NOMO-1 treated with DMSO at 0.1 percent for 48 hours (cell line): ENCODE results near the gene PHLDA2.

ENCODE experiments used
- DNase-seq: peaks from one replicate; lab custom pipeline; 2025; ENCODE audit not compliant: unreplicated experiment; lab: John Stamatoyannopoulos, UW

PHLDA2 gene

DNA sequence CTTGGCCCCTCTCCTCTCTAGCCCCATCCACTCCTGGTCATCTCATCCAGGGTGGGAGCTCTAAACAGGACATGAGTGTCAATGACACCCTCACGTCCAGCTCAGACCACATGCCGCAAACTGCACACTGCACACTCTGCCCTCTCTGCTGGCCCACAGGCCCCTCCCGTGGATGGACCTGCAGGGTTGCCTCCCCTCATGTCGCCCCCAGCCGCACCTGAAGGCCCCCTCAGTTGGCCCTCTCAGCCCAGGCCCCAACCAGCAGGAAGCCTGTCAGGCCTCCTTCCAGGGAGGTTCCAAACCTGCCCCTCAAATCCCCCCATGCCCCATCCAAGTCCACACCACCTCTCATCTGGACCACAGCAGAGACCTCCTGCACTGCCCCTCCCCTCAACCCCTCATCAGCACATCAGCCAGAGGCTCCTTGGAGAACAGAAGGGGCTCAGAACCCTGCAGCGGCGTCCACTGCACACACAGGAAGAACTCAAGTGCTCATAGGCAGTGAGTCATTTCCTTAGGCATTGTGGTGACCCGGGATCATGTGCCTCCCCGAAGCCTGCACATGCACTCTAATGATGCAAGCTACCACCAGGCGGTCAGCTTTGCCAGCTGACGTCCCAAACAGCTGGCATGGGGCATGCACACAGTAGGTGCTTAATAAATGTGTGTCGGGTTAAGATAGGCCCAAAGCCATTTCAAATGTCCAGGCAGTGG is 30.7 kb downstream of the PHLDA2 start:
- DNase-seq: peak; percentile 91

DNA sequence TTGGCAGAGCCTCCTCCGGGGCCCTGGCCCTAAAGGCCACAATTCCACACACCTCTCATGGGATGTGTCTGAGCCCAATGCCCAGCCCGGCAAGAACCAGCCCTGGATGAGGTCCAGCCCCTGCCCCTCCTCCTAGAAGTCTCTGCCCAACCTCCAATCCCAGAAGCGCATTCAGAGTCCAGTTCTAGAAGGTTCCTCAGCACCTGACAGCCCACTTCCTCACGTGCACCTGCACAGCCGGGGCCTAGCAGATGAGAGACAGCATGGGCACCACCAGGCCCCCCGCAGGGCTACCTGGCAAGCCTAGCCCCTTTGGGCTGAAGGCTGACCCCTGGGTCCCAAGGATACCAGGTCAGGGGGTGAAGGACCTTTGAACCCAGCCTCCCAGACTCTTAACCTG is 32.2 kb downstream of the PHLDA2 start:
- no peak for DNase-seq

DNA sequence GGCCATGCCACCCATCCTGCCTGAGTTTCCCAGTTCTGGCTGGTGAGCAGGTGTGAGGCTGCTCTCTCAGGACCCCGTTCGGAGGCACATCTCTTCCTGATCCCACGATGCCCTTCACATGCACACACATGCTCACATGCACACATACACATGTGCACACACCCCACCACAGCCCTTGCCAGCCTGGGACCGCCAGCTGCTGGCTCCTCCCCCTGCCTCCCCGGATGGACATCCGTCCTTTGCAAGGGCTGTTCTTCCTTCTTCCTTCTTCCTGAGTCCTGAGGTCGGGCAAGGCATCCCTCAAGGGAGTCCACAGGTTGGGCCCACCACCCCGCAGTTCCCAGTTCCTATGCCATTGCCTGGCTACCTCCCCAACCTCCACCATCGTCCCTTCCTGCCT is 33.2 kb downstream of the PHLDA2 start:
- no peak for DNase-seq

DNA sequence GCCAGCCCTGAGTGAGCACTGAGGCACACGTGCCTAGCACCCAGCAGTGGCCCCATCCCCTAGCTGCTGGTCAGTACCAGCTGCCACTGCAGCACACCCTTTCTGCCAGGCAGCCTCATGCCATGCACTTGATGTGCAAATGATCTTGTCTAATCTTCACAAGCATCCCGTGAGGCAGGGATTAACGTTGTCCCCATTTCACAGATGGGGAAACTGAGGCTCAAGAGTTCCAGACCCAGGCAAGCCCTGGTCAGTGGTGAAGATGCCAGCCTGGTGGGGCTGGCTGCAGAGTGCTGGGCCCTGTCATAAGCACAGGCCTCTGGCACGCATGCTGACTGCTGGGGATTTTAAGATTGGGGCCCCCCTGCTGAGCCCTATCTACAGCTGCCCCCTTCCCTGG is 35.3 kb downstream of the PHLDA2 start:
- DNase-seq: no peak

DNA sequence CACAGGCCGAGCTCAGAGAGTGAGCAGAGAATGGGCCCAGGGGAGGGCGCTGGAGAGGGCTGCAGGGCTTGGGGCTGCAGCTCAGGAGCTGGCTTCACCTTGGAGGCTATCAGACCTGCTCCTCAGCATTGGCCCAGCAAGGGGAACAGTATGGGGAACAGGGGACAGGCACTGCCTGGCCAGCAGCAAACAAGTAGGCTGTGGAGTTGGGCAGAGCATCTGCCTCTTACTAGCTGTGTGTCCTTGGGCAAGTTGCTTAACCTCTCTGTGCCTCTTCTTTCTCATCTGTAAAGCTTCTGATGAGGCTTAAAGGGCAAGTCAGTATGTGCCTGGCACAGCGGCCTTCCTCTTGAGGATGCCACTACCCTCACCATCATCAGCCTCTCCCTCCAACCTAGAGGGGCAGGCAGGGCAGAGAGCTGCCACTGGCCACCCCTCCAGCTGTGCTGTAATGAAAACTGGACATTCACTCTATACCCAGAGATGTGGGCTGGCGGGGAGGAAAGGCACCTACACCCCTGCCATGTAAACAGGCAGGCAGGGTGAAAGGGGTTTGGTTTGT is 36.2 kb downstream of the PHLDA2 start:
- DNase-seq: no peak

DNA sequence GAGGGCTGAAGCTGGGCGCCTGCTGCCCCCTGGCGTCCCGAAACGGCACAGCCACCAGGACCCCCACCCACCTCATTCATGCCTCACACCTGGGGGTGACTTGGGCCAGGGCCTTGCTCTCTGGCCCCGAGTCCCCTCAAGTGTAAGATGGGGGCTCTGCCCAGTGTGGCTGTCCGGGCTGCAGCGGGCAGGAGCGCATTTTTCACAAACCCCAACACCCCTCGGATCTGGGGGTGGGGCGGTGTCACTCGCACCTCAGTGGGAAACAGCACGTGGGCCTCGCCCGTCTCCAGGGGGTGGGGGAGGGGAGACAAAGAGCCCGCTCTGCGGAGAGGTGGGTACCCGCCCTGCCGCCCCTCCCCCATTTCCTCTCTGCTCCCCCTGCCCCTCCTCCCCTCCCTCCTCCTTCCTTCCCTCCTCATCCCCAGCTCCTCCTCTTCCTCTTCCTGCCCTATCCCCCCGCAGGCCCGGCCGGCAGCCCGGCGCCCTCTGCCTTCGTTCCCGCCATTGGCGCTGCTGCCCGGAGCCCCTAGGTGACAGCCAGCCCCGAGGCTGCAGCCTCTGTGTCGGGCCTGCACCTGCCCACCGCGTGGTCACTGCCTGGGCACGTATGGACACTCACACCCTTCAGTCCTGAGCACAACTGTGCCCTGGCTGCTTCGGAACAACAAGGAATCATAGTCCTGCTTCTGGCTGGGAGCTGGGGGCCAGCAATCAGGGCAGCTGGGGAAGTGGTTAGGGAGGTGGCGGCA is 36.8 kb downstream of the PHLDA2 start:
- DNase-seq: peak; percentile 85

DNA sequence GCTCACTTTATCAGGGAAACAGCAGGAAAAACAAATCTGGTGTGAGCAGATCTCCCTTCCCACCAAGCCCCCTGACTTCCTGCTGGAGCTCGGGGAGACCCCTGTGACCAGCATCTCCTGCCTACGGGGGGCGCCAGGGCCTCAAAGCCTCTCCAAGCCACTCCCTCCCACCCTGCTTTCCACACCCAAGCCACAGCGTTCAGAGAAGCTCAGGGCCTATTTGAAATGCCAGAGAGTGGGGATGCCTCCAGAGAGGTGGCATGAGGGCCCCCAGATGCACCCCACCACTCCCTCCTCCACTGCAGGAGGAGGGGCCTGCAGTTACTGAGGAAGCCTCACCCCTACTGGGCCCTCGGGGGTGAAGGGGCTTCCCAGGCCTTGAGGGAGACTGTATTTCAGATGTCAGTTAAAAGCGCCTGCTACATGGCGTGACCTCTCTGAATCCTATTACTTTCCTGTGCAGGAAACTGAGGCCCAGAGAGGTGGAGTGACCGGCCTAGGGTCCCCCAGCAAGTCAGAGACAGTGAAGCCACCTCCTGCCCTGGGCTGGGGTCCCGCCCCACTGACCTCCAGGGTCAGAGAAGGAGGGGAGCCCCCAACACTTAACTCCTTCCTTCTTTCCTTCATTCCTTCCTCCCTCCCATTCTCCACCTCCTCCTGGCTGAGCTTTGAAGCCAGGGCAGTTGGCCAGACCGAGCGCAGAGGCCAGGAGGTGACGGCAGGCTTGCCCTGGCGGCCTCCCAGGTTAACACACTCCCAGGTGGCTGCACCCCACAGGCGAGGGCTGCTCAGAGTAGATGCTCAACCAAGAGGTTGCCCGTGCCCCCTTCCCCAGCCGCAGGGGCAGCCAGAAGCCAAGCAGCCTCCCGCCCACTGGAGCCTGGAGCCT is 37.6 kb downstream of the PHLDA2 start:
- no peak for DNase-seq

DNA sequence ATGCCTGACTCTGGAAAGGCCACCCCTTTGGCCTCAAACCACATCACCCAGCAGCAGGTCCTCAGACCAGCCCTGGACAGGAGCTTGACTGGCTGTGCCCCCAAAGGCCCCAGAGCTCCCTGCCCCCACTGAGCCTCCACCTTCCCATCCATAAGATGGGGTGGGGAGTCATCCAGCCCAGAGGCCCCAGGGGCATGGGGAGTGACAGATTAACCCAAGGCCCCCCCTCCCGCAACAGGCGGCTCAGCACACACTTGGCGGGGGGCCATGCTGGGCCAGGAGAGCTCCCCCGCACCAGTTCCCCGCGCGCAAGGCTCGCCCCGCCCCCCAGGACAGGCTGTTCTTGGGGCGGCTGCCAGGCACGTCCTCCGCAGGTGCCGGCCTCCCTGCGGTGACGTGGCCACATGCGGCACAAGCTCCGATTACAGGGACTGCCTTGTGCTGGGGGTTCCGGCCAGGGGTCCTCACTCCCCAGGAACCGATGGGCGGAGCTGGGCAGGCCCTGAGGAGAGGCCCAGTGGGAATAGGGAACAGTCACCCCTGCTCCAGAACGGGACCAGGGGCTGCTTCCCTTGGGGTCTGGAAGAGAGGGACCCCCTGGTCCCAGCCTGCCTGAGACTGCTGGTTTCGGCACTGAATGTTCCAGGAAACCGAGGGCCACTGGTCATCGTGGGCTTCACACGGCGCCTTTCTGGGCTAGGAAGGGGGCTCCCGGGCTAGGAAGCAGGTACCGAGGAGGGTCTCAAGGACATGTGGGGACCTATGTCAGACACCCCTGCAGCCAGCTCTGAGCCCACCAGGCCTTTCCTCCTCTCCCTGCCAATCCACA is 38.5 kb downstream of the PHLDA2 start:
- no peak for DNase-seq

DNA sequence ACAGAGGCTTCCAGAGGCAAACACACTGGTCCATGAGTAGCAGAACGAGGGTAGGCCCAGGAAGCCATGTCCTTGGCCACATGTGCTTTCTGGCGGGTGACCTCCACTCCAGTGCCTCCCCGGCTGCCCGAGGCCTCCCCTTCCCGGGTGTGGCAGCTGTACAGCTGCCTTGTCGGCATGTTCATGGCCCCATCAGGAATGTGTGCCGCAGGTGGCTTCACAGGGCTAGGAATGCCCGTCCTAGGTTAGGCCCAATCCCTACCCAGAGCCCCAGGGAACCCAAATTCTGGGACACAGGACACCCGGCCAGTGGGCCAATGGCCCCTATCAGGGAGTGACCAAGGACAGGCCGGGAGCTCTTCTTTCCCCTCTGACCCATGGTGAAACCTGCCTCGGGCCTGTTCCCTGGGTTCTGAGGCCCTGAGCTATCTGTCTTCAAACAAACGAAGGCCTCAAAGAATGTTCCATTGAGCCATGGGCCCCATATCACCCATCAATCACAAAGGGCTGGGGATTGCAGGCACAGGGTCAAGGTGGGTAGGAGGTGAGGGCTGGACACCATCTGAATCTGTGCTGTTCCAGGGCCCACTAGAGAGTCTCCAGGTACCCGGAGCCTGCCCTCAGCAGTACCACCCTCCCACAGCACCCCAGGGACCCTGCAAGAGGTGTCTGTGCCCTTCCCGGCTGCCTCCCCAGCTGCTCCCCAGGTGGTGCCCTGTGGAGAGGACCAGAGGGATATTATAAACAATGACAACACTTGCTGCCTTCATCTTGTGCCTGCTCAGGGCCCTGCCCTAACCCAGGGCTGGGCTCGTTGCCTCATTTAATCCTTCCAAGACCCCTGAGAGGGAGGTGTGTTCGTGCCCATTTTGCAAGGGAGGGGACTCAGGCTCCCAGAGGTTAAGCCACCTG is 39.6 kb downstream of the PHLDA2 start:
- no peak for DNase-seq

DNA sequence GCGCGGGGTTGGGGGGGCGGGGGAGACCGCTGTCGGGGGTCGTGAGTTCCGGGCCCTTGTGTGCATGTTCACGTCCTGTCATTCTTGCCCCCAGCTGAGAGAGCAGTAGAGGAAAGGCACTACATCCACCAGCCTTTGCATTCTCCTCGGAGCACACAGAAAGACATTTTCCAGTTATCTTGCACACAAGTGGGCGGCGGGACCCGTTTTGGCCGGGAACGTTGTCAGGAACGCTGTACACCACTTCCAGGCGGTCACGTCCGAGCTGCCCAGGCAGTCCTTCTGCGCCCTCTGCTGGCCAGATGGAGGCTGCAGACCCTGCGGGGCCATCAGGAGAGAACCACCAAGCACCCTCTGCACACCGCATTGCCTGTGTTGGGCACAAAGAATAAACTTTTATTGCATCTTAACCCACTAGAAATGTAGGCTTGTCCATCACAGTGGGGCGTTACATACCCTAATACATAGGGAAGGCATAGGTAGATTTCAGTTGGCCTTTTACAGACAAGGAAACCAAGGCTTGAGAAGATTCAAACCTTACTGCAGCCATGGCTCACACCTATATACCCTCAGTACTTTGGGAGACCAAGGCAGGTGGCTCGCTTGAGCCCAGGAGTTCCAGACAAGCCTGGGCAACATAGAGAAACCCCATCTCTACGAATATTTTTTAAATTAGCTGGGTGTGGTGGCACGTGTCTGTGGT is 40.8 kb downstream of the PHLDA2 start:
- peak; percentile 64 for DNase-seq

DNA sequence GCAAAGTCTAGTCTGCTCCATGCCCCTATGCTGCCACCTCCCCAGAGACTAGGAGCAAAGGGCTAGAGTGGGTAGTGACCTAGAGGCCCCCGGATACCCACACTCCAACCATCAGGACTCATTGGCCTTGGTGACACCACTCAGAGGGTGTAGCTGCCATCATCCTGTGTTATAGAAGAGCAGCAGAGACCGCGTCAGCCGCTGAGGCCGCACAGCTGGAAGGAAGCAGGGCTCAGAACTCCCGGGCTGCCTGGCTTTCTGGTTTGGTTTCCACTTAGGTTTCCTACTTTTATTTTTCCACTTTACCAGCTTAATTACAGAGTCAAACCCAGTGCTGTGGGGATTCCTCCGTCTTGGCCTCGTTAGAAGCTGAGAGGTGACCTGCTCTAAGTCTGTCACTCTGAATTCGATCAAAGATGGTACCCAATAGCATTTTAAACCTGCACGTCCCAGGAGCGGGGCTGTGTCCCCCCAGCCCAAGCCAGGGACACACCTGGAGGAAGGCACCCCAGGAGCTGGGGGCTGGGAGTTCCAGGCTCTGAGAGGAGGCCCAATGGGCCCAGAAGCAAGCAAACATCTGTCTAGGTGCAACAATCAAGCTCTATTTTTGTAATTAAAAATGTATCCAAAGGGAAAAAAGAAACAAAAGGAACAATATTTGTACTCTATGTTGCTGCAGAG is 41.6 kb downstream of the PHLDA2 start:
- DNase-seq: no peak

DNA sequence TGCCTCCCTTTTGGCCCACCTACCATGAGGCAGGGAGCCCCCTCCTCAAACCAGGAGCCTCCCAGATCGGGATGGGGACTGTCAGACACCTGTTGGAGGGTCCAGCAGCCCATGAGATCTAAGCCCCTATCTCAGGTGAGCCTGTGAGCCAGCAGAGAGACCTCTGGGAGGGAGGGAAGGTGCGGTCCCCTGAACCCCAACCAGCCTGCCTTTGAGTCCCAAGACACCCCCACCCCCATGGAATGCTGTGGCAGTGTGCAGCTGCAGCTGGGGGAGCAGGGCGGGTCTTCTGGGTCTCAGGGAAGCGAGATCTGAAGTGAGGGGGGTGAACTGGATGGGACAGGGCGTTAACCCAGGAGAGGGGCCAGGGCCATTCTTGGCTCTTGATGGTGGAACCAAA is 42.3 kb downstream of the PHLDA2 start:
- no peak for DNase-seq

DNA sequence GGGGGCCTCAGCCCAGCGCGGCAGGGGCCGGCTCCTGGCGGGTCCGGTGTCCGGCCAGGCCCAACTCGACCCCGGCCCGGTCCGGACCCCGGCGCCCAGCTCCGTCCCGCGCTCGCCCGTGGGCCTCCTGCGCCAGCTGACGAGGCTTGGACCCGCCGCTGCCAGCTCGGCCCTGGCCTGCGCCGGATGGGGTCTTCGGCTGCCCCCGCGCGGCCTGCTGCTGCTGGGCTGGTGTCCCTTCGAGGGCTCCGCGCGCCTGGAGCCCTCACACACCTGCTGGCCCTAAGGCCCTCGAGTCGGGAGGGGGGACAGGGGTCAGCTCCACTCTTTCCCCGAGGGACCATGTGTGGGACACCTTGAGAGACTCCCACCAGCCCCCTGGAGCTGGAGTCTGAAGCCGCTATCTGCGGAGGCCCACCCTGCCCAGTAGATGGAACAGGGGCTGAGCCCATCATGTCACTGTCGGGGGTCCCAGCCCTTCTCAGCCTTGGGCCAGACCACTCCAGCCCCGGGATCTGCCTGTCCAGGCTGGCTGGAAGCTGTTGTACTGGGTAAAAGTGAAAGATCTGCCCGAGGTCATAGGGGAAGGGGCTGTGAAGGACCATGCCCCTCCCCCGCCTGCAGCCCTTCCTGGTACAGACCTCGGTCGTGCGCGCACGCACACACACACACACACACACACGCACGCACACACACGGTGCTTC is 42.9 kb downstream of the PHLDA2 start:
- DNase-seq: no peak

DNA sequence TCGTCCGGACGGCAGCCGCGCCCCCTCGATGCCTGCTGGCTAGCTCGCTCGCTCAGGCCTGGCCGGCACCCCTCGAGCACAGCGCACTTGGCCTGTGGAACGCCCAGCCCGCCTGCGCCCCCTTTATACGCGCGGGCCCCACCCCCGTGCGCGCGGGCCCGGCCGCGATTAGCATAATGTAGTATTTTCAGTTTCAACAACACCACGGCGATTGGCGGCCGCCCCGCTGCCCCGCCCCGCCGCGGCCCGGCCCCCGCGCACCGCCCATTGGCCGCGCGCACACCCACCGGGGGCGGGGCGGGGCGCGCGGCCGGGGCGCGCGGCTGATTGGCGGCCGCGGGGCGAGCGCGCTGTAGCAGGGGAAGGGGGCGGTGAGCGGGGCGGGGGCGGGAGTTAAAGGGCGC is 43.5 kb downstream of the PHLDA2 start, which contains the start of gene CDKN1C:
Gene CDKN1C (minus strand): TSS at position 98 of the 404 bp plus-strand sequence. CDS start 319 bp downstream, outside the sequence.
- DNase-seq: peak; percentile 80

DNA sequence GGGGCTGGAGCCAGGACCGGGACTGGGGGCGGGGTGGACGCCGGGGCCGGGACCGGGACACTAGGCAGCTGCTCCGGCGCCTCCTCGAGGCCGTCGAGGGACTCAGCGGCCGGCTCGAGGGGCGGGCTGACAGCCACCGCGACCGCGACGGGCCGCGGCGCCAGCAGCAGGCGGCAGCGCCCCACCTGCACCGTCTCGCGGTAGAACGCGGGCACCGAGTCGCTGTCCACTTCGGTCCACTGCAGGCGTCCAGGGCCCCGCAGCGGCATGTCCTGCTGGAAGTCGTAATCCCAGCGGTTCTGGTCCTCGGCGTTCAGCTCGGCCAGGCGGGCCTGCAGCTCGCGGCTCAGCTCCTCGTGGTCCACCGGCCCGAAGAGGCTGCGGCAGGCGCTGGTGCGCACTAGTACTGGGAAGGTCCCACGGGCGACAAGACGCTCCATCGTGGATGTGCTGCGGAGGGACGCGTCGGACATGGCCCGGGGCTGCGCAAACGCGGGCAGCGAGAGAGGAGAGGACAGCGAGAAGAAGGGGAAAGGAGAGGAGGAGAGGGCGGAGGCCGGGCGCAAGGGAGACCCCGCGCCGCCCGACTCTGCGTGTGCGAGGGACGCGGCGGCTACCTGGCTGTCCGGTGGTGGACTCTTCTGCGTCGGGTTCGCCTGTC is 44.1 kb downstream of the PHLDA2 start:
- DNase-seq: peak; percentile 56

DNA sequence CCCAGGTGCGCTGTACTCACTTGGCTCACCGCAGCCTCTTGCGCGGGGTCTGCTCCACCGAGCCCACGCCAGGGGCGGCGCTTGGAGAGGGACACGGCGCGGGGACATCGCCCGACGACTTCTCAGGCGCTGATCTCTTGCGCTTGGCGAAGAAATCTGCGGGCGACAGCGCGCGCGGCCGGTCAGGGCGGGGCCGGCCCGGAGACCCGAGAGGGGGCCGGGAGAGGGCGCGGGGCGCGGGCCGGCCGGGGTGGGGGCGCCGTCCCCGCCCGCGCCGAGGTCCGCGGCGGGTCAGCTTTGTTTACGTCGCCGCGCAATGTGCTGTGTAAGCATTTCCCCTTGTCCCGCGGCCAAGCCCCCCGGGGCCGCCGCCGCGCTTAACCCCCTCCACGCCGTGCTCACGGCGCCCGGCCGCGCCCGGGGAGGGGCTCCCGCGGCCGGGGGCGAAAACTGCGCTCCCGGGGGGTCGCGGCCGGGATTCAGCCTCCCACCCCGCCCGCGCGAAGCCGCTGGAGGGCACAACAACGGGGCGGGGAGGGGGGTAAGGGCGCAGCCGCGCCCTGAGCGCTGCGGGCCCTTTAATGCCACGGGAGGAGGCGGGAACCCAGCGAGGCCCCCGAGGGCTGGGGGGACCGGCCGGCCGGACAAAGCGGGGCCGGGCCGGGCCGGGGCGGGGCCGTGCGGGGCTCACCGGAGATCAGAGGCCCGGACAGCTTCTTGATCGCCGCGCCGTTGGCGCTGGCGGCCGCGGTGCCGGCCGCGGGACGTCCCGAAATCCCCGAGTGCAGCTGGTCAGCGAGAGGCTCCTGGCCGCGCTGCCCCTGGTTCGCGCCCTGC is 45.0 kb downstream of the PHLDA2 start:
- DNase-seq: no peak
